Sigmoid colon (tissue), 4 donors: ENCODE measurements around the gene OR11H7.

Experiments used
- EP300 ChIP-seq, 4 donors: sonication (generic); formaldehyde crosslinking; IDR thresholded peaks; one replicate each; pipeline ENCODE4 v1.6.1; 2017; ENCODE audit warnings: antibody characterized with exemption in 4 of 4
- POLR2A ChIP-seq, 2 donors: fragments of 450-650 bp; IDR thresholded peaks; one replicate each; pipeline ENCODE4 v1.6.1; 2016; ENCODE audit warnings: antibody characterized with exemption in 2 of 2, mild to moderate bottlenecking in 2 of 2, moderate library complexity in 2 of 2
- POLR2AphosphoS5 ChIP-seq, 4 donors: sonication (generic); formaldehyde crosslinking; IDR thresholded peaks; one replicate each; pipeline ENCODE4 v1.6.1; 2017; ENCODE audit warnings: antibody characterized with exemption in 4 of 4
- TF ChIP-seq, protein P1 (sequence below), 4 experiments: fragments of 450-650 bp in 3 of 4; fragments of 200-600 bp in 1 of 4; IDR thresholded peaks; one replicate each; pipeline ENCODE4 v1.5.1; 2016 to 2019; ENCODE audit warnings: antibody characterized with exemption in 4 of 4, mild to moderate bottlenecking in 3 of 4, moderate library complexity in 2 of 4

DNA sequence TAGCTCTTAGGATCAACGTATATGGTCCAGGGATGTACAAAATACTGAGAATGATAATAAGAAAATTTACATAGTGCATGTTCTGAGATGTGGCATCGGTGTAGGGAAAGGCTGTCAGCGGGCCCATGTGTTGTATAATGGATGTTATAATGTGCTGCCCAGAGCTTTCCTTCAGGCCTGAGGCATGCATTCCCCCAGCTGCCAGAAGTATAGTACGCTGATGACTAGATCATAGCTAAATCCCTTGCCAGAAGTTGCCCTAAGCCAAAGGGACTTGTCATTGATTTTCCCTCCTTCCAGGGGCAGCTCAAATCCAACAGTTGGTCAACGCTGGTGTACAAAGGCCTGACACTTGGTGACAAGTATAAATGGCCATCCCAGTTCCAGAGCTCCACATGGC is 44.6 kb upstream of the OR11H7 start:
- TF ChIP-seq, protein P1, sequence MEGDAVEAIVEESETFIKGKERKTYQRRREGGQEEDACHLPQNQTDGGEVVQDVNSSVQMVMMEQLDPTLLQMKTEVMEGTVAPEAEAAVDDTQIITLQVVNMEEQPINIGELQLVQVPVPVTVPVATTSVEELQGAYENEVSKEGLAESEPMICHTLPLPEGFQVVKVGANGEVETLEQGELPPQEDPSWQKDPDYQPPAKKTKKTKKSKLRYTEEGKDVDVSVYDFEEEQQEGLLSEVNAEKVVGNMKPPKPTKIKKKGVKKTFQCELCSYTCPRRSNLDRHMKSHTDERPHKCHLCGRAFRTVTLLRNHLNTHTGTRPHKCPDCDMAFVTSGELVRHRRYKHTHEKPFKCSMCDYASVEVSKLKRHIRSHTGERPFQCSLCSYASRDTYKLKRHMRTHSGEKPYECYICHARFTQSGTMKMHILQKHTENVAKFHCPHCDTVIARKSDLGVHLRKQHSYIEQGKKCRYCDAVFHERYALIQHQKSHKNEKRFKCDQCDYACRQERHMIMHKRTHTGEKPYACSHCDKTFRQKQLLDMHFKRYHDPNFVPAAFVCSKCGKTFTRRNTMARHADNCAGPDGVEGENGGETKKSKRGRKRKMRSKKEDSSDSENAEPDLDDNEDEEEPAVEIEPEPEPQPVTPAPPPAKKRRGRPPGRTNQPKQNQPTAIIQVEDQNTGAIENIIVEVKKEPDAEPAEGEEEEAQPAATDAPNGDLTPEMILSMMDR (IDR thresholded peaks at IDR 0.05): no peak
- TF ChIP-seq POLR2A (IDR thresholded peaks at IDR 0.05): no peak
- TF ChIP-seq EP300 (IDR thresholded peaks at IDR 0.05): no peak
- no peak for TF ChIP-seq POLR2AphosphoS5 (IDR thresholded peaks at IDR 0.05)
